Mammary epithelial cell (primary cell): ENCODE measurements around the gene AUTS2.

ENCODE experiments used
- EZH2 ChIP-seq: IDR thresholded peaks from 2 replicates; pipeline ENCODE4 v1.6.1; 2012; ENCODE audit warnings: low read length, inconsistent platforms, borderline replicate concordance
- TF ChIP-seq, protein P1 (sequence below), 2 donors: IDR thresholded peaks in 1 of 2; conservative IDR thresholded peaks in 1 of 2; 2 replicates each; pipeline ENCODE4 v1.5.1; 2011 to 2012; ENCODE audit warnings: inconsistent platforms in 2 of 2, low read length in 2 of 2, mild to moderate bottlenecking in 2 of 2, control low read depth in 1 of 2, low read depth in 1 of 2; ENCODE audit not compliant: insufficient read depth in 1 of 2; ENCODE audit errors: extremely low read depth in 1 of 2

DNA sequence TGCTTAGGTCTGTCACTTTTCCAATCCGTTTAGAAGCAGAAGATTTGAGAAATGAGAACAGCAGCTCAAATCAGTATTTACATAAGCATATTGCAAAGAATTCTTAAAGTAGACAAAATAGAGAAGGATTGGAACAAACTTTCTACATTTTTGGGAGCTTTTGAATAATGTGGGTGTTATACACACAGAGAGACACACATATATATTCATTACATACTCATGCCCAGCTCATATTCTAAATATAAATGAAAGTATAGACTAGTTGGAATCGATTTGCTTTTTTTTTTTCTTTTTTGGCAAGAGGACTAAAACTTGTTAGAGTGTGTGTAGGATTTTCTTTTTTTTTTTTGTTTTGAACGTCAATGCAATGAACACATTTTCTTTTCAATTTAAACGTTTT lies 538.9 kb downstream of the AUTS2 start:
- no peak for TF ChIP-seq EZH2
- TF ChIP-seq, protein P1, sequence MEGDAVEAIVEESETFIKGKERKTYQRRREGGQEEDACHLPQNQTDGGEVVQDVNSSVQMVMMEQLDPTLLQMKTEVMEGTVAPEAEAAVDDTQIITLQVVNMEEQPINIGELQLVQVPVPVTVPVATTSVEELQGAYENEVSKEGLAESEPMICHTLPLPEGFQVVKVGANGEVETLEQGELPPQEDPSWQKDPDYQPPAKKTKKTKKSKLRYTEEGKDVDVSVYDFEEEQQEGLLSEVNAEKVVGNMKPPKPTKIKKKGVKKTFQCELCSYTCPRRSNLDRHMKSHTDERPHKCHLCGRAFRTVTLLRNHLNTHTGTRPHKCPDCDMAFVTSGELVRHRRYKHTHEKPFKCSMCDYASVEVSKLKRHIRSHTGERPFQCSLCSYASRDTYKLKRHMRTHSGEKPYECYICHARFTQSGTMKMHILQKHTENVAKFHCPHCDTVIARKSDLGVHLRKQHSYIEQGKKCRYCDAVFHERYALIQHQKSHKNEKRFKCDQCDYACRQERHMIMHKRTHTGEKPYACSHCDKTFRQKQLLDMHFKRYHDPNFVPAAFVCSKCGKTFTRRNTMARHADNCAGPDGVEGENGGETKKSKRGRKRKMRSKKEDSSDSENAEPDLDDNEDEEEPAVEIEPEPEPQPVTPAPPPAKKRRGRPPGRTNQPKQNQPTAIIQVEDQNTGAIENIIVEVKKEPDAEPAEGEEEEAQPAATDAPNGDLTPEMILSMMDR (conservative IDR thresholded peaks at IDR 0.05 in 1 of 2, IDR thresholded peaks at IDR 0.05 in 1 of 2; ENCODE audit: extremely low read depth in 1 of 2, insufficient read depth in 1 of 2, low read depth in 1 of 2, low read length in 2 of 2) = no peak
